ENCODE data around the gene ZNF785. TPM values are rescaled to one million over a fixed set of nuclear protein-coding genes. Genes with fewer than 3 reads are reported as not detected.

The ZNF785 gene
- total and polyA plus RNA-seq, 2 of the 13 experiments (the other 11 are each of a cell fraction or from before 2014, with no cell fraction given): 0.01 TPM; not detected in 1

DNA sequence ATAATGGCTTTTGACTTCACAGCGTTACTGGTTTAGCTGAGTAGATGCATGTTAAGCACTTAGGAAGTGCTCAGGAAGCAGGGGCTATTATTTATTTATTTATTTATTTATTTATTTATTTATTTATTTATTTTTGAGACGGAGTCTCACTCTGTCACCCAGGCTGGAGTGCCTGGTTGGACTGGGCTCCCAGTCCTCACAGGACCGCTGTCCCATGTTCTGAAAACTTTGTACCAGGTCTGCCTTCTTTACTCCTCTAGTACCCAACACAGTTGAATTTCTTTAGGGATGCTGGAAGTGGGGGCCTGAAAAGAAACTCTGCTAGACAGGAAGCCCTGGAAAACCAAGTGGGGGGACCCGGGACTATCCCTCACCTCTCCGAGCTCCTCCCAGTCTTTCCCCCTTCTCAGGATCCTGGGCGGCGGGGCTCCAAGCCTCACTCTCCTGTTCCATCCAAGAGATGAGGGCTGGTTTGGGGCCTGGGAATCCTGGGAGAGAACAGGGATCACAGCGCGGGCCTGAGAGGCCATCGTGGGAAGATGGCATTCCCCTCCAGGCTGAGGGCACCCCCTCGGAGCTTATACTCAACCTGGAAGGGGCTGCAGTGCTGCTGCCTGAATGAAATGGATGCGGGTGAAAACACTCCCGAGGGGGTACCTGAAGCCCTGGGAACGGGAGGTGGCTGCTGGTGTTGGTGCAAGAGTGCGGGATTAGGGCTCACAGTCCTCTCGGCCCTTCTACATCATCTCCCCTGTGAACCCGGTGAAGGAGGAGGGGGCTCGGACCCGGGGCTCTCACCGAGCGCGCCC lies 14.7 kb downstream of the ZNF785 start (continued):
- TF ChIP-seq, protein P1, sequence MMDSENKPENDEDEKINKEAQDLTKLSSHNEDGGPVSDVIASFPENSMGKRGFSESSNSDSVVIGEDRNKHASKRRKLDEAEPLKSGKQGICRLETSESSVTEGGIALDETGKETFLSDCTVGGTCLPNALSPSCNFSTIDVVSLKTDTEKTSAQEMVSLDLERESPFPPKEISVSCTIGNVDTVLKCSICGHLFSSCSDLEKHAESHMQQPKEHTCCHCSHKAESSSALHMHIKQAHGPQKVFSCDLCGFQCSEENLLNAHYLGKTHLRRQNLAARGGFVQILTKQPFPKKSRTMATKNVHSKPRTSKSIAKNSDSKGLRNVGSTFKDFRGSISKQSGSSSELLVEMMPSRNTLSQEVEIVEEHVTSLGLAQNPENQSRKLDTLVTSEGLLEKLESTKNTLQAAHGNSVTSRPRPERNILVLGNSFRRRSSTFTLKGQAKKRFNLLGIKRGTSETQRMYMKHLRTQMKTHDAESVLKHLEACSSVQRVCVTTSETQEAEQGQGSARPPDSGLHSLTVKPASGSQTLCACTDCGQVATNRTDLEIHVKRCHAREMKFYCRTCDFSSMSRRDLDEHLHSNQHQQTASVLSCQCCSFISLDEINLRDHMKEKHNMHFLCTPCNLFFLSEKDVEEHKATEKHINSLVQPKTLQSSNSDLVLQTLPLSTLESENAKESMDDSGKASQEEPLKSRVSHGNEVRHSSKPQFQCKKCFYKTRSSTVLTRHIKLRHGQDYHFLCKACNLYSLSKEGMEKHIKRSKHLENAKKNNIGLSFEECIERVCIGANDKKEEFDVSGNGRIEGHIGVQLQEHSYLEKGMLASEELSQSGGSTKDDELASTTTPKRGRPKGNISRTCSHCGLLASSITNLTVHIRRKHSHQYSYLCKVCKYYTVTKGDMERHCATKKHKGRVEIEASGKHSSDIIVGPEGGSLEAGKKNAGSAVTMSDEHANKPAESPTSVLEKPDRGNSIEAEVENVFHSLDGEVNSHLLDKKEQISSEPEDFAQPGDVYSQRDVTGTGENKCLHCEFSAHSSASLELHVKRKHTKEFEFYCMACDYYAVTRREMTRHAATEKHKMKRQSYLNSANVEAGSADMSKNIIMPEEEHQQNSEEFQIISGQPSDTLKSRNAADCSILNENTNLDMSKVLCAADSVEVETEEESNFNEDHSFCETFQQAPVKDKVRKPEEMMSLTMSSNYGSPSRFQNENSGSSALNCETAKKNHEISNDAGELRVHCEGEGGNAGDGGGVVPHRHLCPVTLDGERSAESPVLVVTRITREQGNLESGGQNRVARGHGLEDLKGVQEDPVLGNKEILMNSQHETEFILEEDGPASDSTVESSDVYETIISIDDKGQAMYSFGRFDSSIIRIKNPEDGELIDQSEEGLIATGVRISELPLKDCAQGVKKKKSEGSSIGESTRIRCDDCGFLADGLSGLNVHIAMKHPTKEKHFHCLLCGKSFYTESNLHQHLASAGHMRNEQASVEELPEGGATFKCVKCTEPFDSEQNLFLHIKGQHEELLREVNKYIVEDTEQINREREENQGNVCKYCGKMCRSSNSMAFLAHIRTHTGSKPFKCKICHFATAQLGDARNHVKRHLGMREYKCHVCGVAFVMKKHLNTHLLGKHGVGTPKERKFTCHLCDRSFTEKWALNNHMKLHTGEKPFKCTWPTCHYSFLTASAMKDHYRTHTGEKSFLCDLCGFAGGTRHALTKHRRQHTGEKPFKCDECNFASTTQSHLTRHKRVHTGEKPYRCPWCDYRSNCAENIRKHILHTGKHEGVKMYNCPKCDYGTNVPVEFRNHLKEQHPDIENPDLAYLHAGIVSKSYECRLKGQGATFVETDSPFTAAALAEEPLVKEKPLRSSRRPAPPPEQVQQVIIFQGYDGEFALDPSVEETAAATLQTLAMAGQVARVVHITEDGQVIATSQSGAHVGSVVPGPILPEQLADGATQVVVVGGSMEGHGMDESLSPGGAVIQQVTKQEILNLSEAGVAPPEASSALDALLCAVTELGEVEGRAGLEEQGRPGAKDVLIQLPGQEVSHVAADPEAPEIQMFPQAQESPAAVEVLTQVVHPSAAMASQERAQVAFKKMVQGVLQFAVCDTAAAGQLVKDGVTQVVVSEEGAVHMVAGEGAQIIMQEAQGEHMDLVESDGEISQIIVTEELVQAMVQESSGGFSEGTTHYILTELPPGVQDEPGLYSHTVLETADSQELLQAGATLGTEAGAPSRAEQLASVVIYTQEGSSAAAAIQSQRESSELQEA (CRISPR knock-in tag; IDR thresholded peaks at IDR 0.05; ENCODE audit: not compliant biosample characterization): no peak
- TF ChIP-seq NR2F6 (IDR thresholded peaks at IDR 0.05): no peak
- TF ChIP-seq NR2F6 (CRISPR knock-in tag; IDR thresholded peaks at IDR 0.05): no peak
- TF ChIP-seq ZNF121 (CRISPR knock-in tag; IDR thresholded peaks at IDR 0.05): no peak
- no peak for TF ChIP-seq THAP11 (CRISPR knock-in tag; IDR thresholded peaks at IDR 0.05)
- TF ChIP-seq ZNF343 (CRISPR knock-in tag; IDR thresholded peaks at IDR 0.05): no peak
- TF ChIP-seq, protein P2, sequence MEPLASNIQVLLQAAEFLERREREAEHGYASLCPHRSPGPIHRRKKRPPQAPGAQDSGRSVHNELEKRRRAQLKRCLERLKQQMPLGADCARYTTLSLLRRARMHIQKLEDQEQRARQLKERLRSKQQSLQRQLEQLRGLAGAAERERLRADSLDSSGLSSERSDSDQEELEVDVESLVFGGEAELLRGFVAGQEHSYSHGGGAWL (CRISPR knock-in tag; IDR thresholded peaks at IDR 0.05): no peak
- TF ChIP-seq ZNF263 (CRISPR knock-in tag; IDR thresholded peaks at IDR 0.05): peak; percentile 32; the same call in 1 of the 2 replicates
- TF ChIP-seq NBN (conservative IDR thresholded peaks at IDR 0.05): no peak
- TF ChIP-seq, protein P3, sequence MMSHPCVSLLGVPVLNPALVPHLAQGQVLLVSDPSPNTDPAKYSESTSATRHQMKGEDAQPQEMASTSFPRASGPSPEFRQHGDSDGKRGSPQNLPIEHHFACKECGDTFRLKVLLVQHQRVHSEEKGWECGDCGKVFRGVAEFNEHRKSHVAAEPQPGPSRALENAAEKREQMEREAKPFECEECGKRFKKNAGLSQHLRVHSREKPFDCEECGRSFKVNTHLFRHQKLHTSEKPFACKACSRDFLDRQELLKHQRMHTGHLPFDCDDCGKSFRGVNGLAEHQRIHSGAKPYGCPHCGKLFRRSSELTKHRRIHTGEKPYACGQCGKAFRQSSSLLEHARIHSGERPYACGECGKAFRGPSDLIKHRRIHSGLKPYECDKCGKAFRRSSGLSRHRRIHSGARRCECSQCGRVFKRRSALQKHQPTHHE (CRISPR knock-in tag; IDR thresholded peaks at IDR 0.05; ENCODE audit: borderline replicate concordance): 0 out of 2 replicates have a peak, but pooled peaks have one; percentile 25
- TF ChIP-seq, protein P4, sequence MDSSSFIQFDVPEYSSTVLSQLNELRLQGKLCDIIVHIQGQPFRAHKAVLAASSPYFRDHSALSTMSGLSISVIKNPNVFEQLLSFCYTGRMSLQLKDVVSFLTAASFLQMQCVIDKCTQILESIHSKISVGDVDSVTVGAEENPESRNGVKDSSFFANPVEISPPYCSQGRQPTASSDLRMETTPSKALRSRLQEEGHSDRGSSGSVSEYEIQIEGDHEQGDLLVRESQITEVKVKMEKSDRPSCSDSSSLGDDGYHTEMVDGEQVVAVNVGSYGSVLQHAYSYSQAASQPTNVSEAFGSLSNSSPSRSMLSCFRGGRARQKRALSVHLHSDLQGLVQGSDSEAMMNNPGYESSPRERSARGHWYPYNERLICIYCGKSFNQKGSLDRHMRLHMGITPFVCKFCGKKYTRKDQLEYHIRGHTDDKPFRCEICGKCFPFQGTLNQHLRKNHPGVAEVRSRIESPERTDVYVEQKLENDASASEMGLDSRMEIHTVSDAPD (CRISPR knock-in tag; IDR thresholded peaks at IDR 0.05): no peak
